Measurements from ENCODE around the gene CACNA1B. TPM values are rescaled to one million over a fixed set of nuclear protein-coding genes. Genes with fewer than 3 reads are reported as not detected.
"Not testable (repeated sequence)": the region's sequence is repeated elsewhere in the genome, so short reads cannot be mapped to it uniquely, and the experiment has no call there.

CACNA1B gene
- total RNA-seq (2012; rRNA removed) (not detected in 2 replicates), polyA plus RNA-seq (2012; rRNA removed) (0.01 and 0.02 TPM in 2 replicates), Bru-seq, nascent RNA (percentile 8 among the genes with signal in this experiment), BruChase-seq, experiment 1, labeled RNA remaining after a 6-hour chase (percentile 9 among the genes with signal in this experiment), BruChase-seq, experiment 2, labeled RNA remaining after a 2-hour chase (percentile 12 among the genes with signal in this experiment)
- 0.02 and 0.03 TPM in 2 replicates for polyA plus RNA-seq (2012; cell fraction: cytosol; rRNA removed)
- 0.08 and 0.09 TPM in 2 replicates for polyA plus RNA-seq (2012; cell fraction: nucleus; rRNA removed; ENCODE audit: low replicate concordance)
- long read RNA-seq: 0 reads

GRCh38 chr9:137877506-137878122, at the start of gene CACNA1B:
Gene CACNA1B (plus strand): TSS chr9:137877782. CDS start chr9:137877934, 152 bp downstream.
- H3K9me1 ChIP-seq (ENCODE audit: insufficient read depth, low read length); H4K5ac ChIP-seq (ENCODE audit: low read depth, low read length); H3K56ac ChIP-seq (ENCODE audit: extremely low read depth, insufficient read depth, low read length); CTCF ChIA-PET; dilution Hi-C loops (cut with HindIII; ENCODE audit: low sequenced_read_pairs, unreplicated experiment); H3K9ac ChIP-seq (ENCODE audit: low read depth, low read length); H2BK15ac ChIP-seq (ENCODE audit: low read depth, low read length); in situ Hi-C loops (cut with MboI; ENCODE audit: low sequenced_read_pairs); H3K27me3 ChIP-seq (ENCODE audit: control insufficient read depth, insufficient read depth, low read length); H3K14ac ChIP-seq (replicated peaks; ENCODE audit: low read depth, low read length); H4K8ac ChIP-seq (ENCODE audit: low read depth in 2 of 2, low read length in 2 of 2); BruUV-seq (replicated peaks); H2AK9ac ChIP-seq (replicated peaks; ENCODE audit: low read depth, low read length, poor library complexity); H3K4ac ChIP-seq (ENCODE audit: low read depth, low read length); H3K4me1 ChIP-seq (ENCODE audit: control insufficient read depth, insufficient read depth, low read length); POLR2A ChIA-PET (ENCODE audit: unreplicated experiment); H3K27ac ChIP-seq (ENCODE audit: insufficient read depth, low read length); H3K18ac ChIP-seq (ENCODE audit: low read depth, low read length); H3K36me3 ChIP-seq (ENCODE audit: control insufficient read depth, insufficient read depth, low read length); H3K79me1 ChIP-seq (ENCODE audit: low read depth in 1 of 2, low read length in 2 of 2); intact Hi-C loops (cut with micrococcal nuclease); ATAC-seq (ENCODE audit: low read depth); H2BK20ac ChIP-seq (ENCODE audit: low read depth, low read length); H2BK120ac ChIP-seq (ENCODE audit: low read depth, low read length); H3K4me2 ChIP-seq (ENCODE audit: low read depth, low read length); H3K4me3 ChIP-seq (ENCODE audit: insufficient read depth, low read depth, low read length); H2AK5ac ChIP-seq (ENCODE audit: low read depth, low read length); DNase-seq; H2BK5ac ChIP-seq (ENCODE audit: low read depth, low read length, poor library complexity, severe bottlenecking); H4K91ac ChIP-seq (ENCODE audit: insufficient read depth, low read depth, low read length); H3K23ac ChIP-seq (ENCODE audit: low read depth, low read length); H4K20me1 ChIP-seq (ENCODE audit: insufficient read depth, low read length): not testable (repeated sequence)
- H2AFZ ChIP-seq (replicated peaks; ENCODE audit: low read length, poor library complexity): peak within 1 kb of the TSS; percentile 67
- peaks cover 16% of the 10 kb centered on the region for H3K9me3 ChIP-seq (ENCODE audit: control insufficient read depth, insufficient read depth, low read length)
- 0% methylated on average over 2 of the region's 95 CpGs; no CpG with 5 or more reads in 1 of the 2 experiments for WGBS, 2 experiments (ENCODE audit: extremely low coverage in 2 of 2, insufficient read length in 1 of 2)
- peak; percentile 44; the same call in 1 of the 2 replicates for TF ChIP-seq USF2 (IDR thresholded peaks at IDR 0.05; ENCODE audit: low read depth, low read length)

All from IMR-90 (cell line).